Measurements from ENCODE around the gene SLC35F5.
"Not testable (repeated sequence)": the region's sequence is repeated elsewhere in the genome, so short reads cannot be mapped to it uniquely, and the experiment has no call there.

Gene SLC35F5

GRCh38 chr2:113784823-113785744 lies 28.6 kb upstream of the SLC35F5 start:
- DNase-seq, result peak in 1 of 3 donors; percentile 19
- no peaks in the 10 kb centered on the region for H3K36me3 ChIP-seq (ENCODE audit: control insufficient read depth in 4 of 4, insufficient read depth in 4 of 4, low read length in 3 of 4)
- ChIA-PET CTCF (interaction anchor here (1.2 kb wide), 1 partner anchor 109 kb away, joined by 3 read pairs; no protein-coding TSS in a partner anchor), POLR2A (no interaction called here)
- H3K9me3 ChIP-seq (ENCODE audit: control extremely low read depth in 1 of 5, control insufficient read depth in 4 of 5, insufficient read depth in 2 of 5, low read depth in 1 of 5, low read length in 4 of 5), result no peaks in the 10 kb centered on the region
- H3K4me3 ChIP-seq (ENCODE audit: control insufficient read depth in 1 of 7, extremely low read depth in 1 of 7, insufficient read depth in 4 of 7, low read depth in 2 of 7, low read length in 6 of 7), result no peak overlapping the region
- no peaks in the 10 kb centered on the region for H3K4me1 ChIP-seq (ENCODE audit: control extremely low read depth in 1 of 4, control insufficient read depth in 4 of 4, insufficient read depth in 4 of 4, low read length in 3 of 4)
- no peak overlapping the region for H3K27ac ChIP-seq (ENCODE audit: insufficient read depth in 1 of 2, low read depth in 1 of 2, low read length in 2 of 2, poor library complexity in 1 of 2, severe bottlenecking in 2 of 2)
- WGBS (ENCODE audit: insufficient coverage), result 89% methylated on average over 6 of the region's 8 CpGs
- H3K27me3 ChIP-seq (replicated peaks in 2 of 5; ENCODE audit: control insufficient read depth in 4 of 5, insufficient read depth in 5 of 5, low read length in 4 of 5), result no peaks in the 10 kb centered on the region

- Histone ChIP-seq H3K36me3 (ENCODE audit: control insufficient read depth in 4 of 4, insufficient read depth in 4 of 4, low read length in 3 of 4) (no peaks in the 10 kb centered on the region), H3K4me1 (ENCODE audit: control extremely low read depth in 1 of 4, control insufficient read depth in 4 of 4, insufficient read depth in 4 of 4, low read length in 3 of 4) (no peaks in the 10 kb centered on the region), H3K4me3 (ENCODE audit: control insufficient read depth in 1 of 7, extremely low read depth in 1 of 7, insufficient read depth in 4 of 7, low read depth in 2 of 7, low read length in 6 of 7) (no peak overlapping the region), H3K27me3 (replicated peaks in 2 of 5; ENCODE audit: control insufficient read depth in 4 of 5, insufficient read depth in 5 of 5, low read length in 4 of 5) (no peaks in the 10 kb centered on the region), H3K27ac (ENCODE audit: insufficient read depth in 1 of 2, low read depth in 1 of 2, low read length in 2 of 2, poor library complexity in 1 of 2, severe bottlenecking in 2 of 2) (no peak overlapping the region), H3K9me3 (ENCODE audit: control extremely low read depth in 1 of 5, control insufficient read depth in 4 of 5, insufficient read depth in 2 of 5, low read depth in 1 of 5, low read length in 4 of 5) (no peaks in the 10 kb centered on the region)
- no peak for DNase-seq
- ChIA-PET CTCF (no interaction called here), POLR2A (no interaction called here)
- 0% methylated on average over 2 of the region's 5 CpGs for WGBS (ENCODE audit: insufficient coverage)
Measured at GRCh38 chr2:113780472-113780871, 24.0 kb upstream of the SLC35F5 start.

- Histone ChIP-seq H3K27me3 (replicated peaks in 2 of 5; ENCODE audit: control insufficient read depth in 4 of 5, insufficient read depth in 5 of 5, low read length in 4 of 5) (no peaks in the 10 kb centered on the region), H3K36me3 (ENCODE audit: control insufficient read depth in 4 of 4, insufficient read depth in 4 of 4, low read length in 3 of 4) (no peaks in the 10 kb centered on the region), H3K4me1 (ENCODE audit: control extremely low read depth in 1 of 4, control insufficient read depth in 4 of 4, insufficient read depth in 4 of 4, low read length in 3 of 4) (no peaks in the 10 kb centered on the region), H3K4me3 (ENCODE audit: control insufficient read depth in 1 of 7, extremely low read depth in 1 of 7, insufficient read depth in 4 of 7, low read depth in 2 of 7, low read length in 6 of 7) (no peak overlapping the region), H3K9me3 (ENCODE audit: control extremely low read depth in 1 of 5, control insufficient read depth in 4 of 5, insufficient read depth in 2 of 5, low read depth in 1 of 5, low read length in 4 of 5) (no peaks in the 10 kb centered on the region), H3K27ac (ENCODE audit: insufficient read depth in 1 of 2, low read depth in 1 of 2, low read length in 2 of 2, poor library complexity in 1 of 2, severe bottlenecking in 2 of 2) (no peak overlapping the region)
- ChIA-PET POLR2A (no interaction called here), CTCF (no interaction called here)
- DNase-seq, result no peak
- no CpG with 5 or more reads among the region's 3 CpGs for WGBS (ENCODE audit: insufficient coverage)
Measured at GRCh38 chr2:113777371-113777770, 20.9 kb upstream of the SLC35F5 start.

- H3K27ac ChIP-seq (ENCODE audit: insufficient read depth in 1 of 2, low read depth in 1 of 2, low read length in 2 of 2, poor library complexity in 1 of 2, severe bottlenecking in 2 of 2), result no peak overlapping the region
- ChIA-PET CTCF (no interaction called here), POLR2A (no interaction called here)
- H3K4me3 ChIP-seq (ENCODE audit: control insufficient read depth in 1 of 7, extremely low read depth in 1 of 7, insufficient read depth in 4 of 7, low read depth in 2 of 7, low read length in 6 of 7), result no peak overlapping the region
- H3K9me3 ChIP-seq (ENCODE audit: control extremely low read depth in 1 of 5, control insufficient read depth in 4 of 5, insufficient read depth in 2 of 5, low read depth in 1 of 5, low read length in 4 of 5), result no peaks in the 10 kb centered on the region
- no peaks in the 10 kb centered on the region for H3K36me3 ChIP-seq (ENCODE audit: control insufficient read depth in 4 of 4, insufficient read depth in 4 of 4, low read length in 3 of 4)
- H3K4me1 ChIP-seq (ENCODE audit: control extremely low read depth in 1 of 4, control insufficient read depth in 4 of 4, insufficient read depth in 4 of 4, low read length in 3 of 4), result no peaks in the 10 kb centered on the region
- 86% methylated on average over 2 of the region's 4 CpGs for WGBS (ENCODE audit: insufficient coverage)
- no peak for DNase-seq
- H3K27me3 ChIP-seq (replicated peaks in 2 of 5; ENCODE audit: control insufficient read depth in 4 of 5, insufficient read depth in 5 of 5, low read length in 4 of 5), result no peaks in the 10 kb centered on the region
Measured at GRCh38 chr2:113776949-113777348, 20.5 kb upstream of the SLC35F5 start.

- no CpG with 5 or more reads among the region's 6 CpGs for WGBS (ENCODE audit: insufficient coverage)
- CTCF ChIA-PET, result interaction anchor here (0.9 kb wide), 1 partner anchor 10 kb away, joined by 3 read pairs; no protein-coding TSS in a partner anchor
- POLR2A ChIA-PET, result not testable (repeated sequence)
Measured at GRCh38 chr2:113774616-113775015, 18.2 kb upstream of the SLC35F5 start.

GRCh38 chr2:113770929-113771328 lies 14.5 kb upstream of the SLC35F5 start:
- no peak for DNase-seq
- Histone ChIP-seq H3K27ac (ENCODE audit: insufficient read depth in 1 of 2, low read depth in 1 of 2, low read length in 2 of 2, poor library complexity in 1 of 2, severe bottlenecking in 2 of 2) (no peak overlapping the region), H3K36me3 (ENCODE audit: control insufficient read depth in 4 of 4, insufficient read depth in 4 of 4, low read length in 3 of 4) (no peaks in the 10 kb centered on the region), H3K4me3 (ENCODE audit: control insufficient read depth in 1 of 7, extremely low read depth in 1 of 7, insufficient read depth in 4 of 7, low read depth in 2 of 7, low read length in 6 of 7) (no peak overlapping the region), H3K4me1 (ENCODE audit: control extremely low read depth in 1 of 4, control insufficient read depth in 4 of 4, insufficient read depth in 4 of 4, low read length in 3 of 4) (no peaks in the 10 kb centered on the region), H3K9me3 (ENCODE audit: control extremely low read depth in 1 of 5, control insufficient read depth in 4 of 5, insufficient read depth in 2 of 5, low read depth in 1 of 5, low read length in 4 of 5) (no peaks in the 10 kb centered on the region), H3K27me3 (replicated peaks in 2 of 5; ENCODE audit: control insufficient read depth in 4 of 5, insufficient read depth in 5 of 5, low read length in 4 of 5) (no peaks in the 10 kb centered on the region)
- ChIA-PET CTCF (no interaction called here), POLR2A (no interaction called here)
- 100% methylated on average over 2 of the region's 3 CpGs for WGBS (ENCODE audit: insufficient coverage)

More at GRCh38 chr2:113774616-113775015, 18.2 kb upstream of the SLC35F5 start:
- not testable (repeated sequence) for H3K4me3 ChIP-seq (ENCODE audit: control insufficient read depth in 1 of 7, extremely low read depth in 1 of 7, insufficient read depth in 4 of 7, low read depth in 2 of 7, low read length in 6 of 7); H3K4me1 ChIP-seq (ENCODE audit: control extremely low read depth in 1 of 4, control insufficient read depth in 4 of 4, insufficient read depth in 4 of 4, low read length in 3 of 4); H3K27ac ChIP-seq (ENCODE audit: insufficient read depth in 1 of 2, low read depth in 1 of 2, low read length in 2 of 2, poor library complexity in 1 of 2, severe bottlenecking in 2 of 2); H3K36me3 ChIP-seq (ENCODE audit: control insufficient read depth in 4 of 4, insufficient read depth in 4 of 4, low read length in 3 of 4); DNase-seq; H3K9me3 ChIP-seq (ENCODE audit: control extremely low read depth in 1 of 5, control insufficient read depth in 4 of 5, insufficient read depth in 2 of 5, low read depth in 1 of 5, low read length in 4 of 5); H3K27me3 ChIP-seq (replicated peaks in 2 of 5; ENCODE audit: control insufficient read depth in 4 of 5, insufficient read depth in 5 of 5, low read length in 4 of 5)

GRCh38 chr2:113769555-113769954 lies 13.1 kb upstream of the SLC35F5 start:
- no peak overlapping the region for H3K4me3 ChIP-seq (ENCODE audit: control insufficient read depth in 1 of 7, extremely low read depth in 1 of 7, insufficient read depth in 4 of 7, low read depth in 2 of 7, low read length in 6 of 7)
- no peaks in the 10 kb centered on the region for H3K36me3 ChIP-seq (ENCODE audit: control insufficient read depth in 4 of 4, insufficient read depth in 4 of 4, low read length in 3 of 4)
- no peaks in the 10 kb centered on the region for H3K4me1 ChIP-seq (ENCODE audit: control extremely low read depth in 1 of 4, control insufficient read depth in 4 of 4, insufficient read depth in 4 of 4, low read length in 3 of 4)
- WGBS (ENCODE audit: insufficient coverage), result no CpG with 5 or more reads among the region's 3 CpGs
- DNase-seq, result no peak
- H3K27me3 ChIP-seq (replicated peaks in 2 of 5; ENCODE audit: control insufficient read depth in 4 of 5, insufficient read depth in 5 of 5, low read length in 4 of 5), result no peaks in the 10 kb centered on the region
- CTCF ChIA-PET, result interaction anchor here (1.9 kb wide), 1 partner anchor 13 kb away, joined by 5 read pairs; the partner anchor contains the start of gene SLC35F5
- peaks cover 0 to 2% (median 0%) of the 10 kb centered on the region in 5 experiments for H3K9me3 ChIP-seq (ENCODE audit: control extremely low read depth in 1 of 5, control insufficient read depth in 4 of 5, insufficient read depth in 2 of 5, low read depth in 1 of 5, low read length in 4 of 5)
- POLR2A ChIA-PET, result no interaction called here
- H3K27ac ChIP-seq (ENCODE audit: insufficient read depth in 1 of 2, low read depth in 1 of 2, low read length in 2 of 2, poor library complexity in 1 of 2, severe bottlenecking in 2 of 2), result no peak overlapping the region

All from common myeloid progenitor, CD34-positive (primary cell).